Lower leg skin (tissue), 4 donors: Measurements from ENCODE around the gene CX3CR1. TPM values are rescaled to one million over a fixed set of nuclear protein-coding genes. Genes with fewer than 3 reads are reported as not detected.
"Not testable (repeated sequence)": the region's sequence is repeated elsewhere in the genome, so short reads cannot be mapped to it uniquely, and the experiment has no call there.

Experiments used
- DNase-seq, 2 donors: peaks; one replicate each; pipeline ENCODE4 v3.0.0-alpha.2; 2019; ENCODE audit warnings: low spot score in 2 of 2
- H3K4me3 ChIP-seq: fragments of 200-600 bp; sonication (generic); 2 replicates; pipeline ENCODE4 v1.5.1; 2017; ENCODE audit warnings: mild to moderate bottlenecking, low read depth; ENCODE audit not compliant: poor library complexity, severe bottlenecking
- CTCF ChIP-seq, 3 donors: fragments of 450-650 bp; IDR thresholded peaks; one replicate each; pipeline ENCODE4 v1.5.1; 2016; ENCODE audit warnings: antibody characterized with exemption in 3 of 3, mild to moderate bottlenecking in 3 of 3, moderate library complexity in 2 of 3
- POLR2A ChIP-seq, 2 donors: fragments of 450-650 bp; IDR thresholded peaks; one replicate each; pipeline ENCODE4 v1.6.1; 2016 to 2017; ENCODE audit warnings: antibody characterized with exemption in 2 of 2, mild to moderate bottlenecking in 1 of 2, moderate library complexity in 1 of 2
- WGBS, 2 donors: methylation state at CpG; one replicate each; pipeline ENCODE4 v1.1.5; 2018; 5-methylcytosine and 5-hydroxymethylcytosine counted together
- intact Hi-C: fragments of 100-400 bp; cut with DNase I; formaldehyde crosslinking; loops from one replicate; pipeline ENCODE4 v1.15.0; 2023; ENCODE audit warnings: low total_unique reads
- total RNA-seq, 4 donors: library from RNA; depleted of rRNA; stranded (reverse); fragments of >200 nt; gene quantifications; one replicate each; pipeline ENCODE4 v1.1.0, GENCODE V29; 2016

The CX3CR1 gene
- total RNA-seq, 4 donors from 2014 or later: 0.23 to 1.5 (median 0.97) TPM

DNA sequence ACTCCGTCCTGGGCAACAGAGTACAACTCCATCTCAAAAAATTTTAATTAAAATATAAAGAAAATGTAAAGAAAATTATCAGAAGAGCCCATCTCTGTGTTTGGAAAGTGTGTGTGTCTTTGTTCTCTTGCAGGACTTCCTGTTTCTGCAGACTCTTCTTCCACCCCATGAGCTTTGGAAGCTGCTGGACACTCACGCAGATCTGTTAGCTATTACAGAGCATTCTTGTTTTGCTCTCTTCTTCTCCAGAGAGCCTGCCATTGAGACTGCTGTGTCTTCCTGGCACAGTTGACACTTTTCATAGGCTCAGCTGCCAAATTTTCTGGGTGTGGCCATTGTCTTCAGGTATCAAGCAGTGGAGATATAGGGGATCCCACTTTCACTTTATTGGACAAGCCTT lies 43.7 kb upstream of the CX3CR1 start:
- H3K4me3 ChIP-seq: no peak overlapping the region
- intact Hi-C loops: no loop called here
- 54 to 65% methylated on average over 2 of the region's 2 CpGs for WGBS, 2 donors
- TF ChIP-seq POLR2A (IDR thresholded peaks at IDR 0.05): no peak
- no peak for DNase-seq

DNA sequence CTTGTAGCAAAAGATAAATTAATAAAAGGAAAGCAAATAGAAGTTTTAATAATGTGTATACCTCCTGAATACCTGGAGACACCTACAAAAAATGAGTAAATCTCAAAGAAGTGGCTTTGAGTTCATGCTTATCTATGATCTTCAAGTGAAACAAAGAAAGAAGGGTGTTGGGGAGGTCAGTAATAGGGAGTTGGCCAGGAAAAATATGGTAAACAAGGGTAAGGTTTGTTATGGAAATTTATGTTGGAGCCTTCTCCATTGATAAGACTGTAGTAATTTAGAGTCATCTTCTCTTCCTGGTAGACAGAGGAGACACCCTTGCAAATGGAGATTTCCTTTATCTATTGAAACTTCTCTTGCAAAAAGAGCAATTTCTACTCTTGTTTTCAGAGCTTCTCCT lies 43.1 kb upstream of the CX3CR1 start:
- no peak for DNase-seq
- no peak overlapping the region for H3K4me3 ChIP-seq
- intact Hi-C loops: no loop called here
- TF ChIP-seq CTCF (IDR thresholded peaks at IDR 0.05) (no peak), POLR2A (IDR thresholded peaks at IDR 0.05) (no peak)

- WGBS, 2 donors: 57 to 58% methylated on average over 3 of the region's 3 CpGs
These were observed 42.4 kb upstream of the CX3CR1 start for GRCh38 chr3:39322209-39322715.

GRCh38 chr3:39321574-39321983 lies 41.7 kb upstream of the CX3CR1 start:
- H3K4me3 ChIP-seq, intact Hi-C loops, DNase-seq: not testable (repeated sequence)
- WGBS, 2 donors: 74 to 88% methylated on average over 2 of the region's 2 CpGs

More at GRCh38 chr3:39322209-39322715, 42.4 kb upstream of the CX3CR1 start:
- intact Hi-C loops, DNase-seq, H3K4me3 ChIP-seq: not testable (repeated sequence)

DNA sequence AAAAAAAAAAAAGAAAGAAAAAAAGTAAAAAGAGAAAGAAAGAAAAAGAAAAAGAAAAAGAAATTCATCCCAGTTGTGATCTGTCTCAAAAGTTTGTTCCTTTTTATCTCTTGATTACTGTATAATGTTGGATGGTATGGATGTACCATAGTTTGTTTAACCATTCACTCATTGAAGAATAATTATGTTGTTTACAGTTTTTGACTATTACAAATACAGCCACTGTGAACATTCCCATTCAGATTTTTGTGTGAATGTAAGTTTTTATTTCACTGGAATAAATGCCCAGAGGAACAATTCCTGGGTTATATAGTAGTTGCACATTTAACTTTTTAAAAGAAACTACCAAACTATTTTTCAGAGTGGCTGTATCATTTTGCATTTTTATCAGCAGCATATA lies 39.4 kb upstream of the CX3CR1 start:
- no peak for DNase-seq
- TF ChIP-seq CTCF (IDR thresholded peaks at IDR 0.05): no peak
- no peak for TF ChIP-seq POLR2A (IDR thresholded peaks at IDR 0.05)
- intact Hi-C loops: no loop called here
- H3K4me3 ChIP-seq: no peak overlapping the region

DNA sequence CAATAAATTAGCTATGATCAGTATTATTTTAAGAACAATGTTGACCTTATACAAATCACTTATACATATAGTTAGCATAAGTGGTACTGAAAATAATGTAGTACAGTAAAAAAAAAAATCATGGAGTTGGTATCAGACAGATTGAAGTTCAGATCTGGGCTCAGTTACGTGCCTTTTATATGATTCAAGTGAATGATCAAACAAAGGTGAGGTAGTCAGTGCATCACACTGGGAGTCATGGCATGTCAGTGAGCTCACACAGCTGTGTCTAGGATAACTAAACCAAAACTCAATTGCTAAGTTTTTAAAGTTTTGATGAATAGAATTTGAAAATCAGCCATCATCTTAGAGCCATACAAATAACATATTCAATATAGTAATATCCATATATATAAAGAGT lies 38.5 kb upstream of the CX3CR1 start:
- intact Hi-C loops: no loop called here
- H3K4me3 ChIP-seq: no peak overlapping the region
- WGBS, 2 donors: 75 to 84% methylated on average over 1 of the region's 1 CpG

DNA sequence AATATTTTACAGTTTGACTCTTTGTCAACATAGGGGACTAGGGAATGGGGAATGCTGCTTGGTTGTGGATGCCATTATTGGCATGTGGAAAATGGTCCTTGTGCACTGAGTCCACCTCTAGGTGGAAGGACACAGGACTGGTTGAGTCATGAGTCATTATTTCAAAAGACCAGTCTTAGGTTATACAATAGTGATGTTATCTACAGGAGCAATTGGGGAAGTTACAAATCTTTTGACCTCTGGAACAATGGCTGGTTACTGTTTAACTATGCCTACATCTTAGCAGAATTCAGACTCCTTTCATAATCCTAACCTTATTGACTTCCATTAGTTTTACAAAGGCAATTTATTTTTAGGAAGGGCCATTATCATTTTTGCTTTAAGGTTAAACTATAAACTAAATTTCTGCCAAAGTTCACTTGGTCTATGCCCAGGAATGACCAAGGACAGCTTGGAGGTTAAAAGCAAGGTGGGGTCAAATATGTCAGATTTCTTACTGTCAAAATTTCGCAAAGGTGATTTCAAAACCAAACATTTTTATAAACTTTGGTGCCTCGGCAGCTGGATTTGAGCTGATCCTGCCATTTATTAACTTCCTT lies 37.8 kb upstream of the CX3CR1 start:
- 87% methylated on average over 2 of the region's 2 CpGs for WGBS, 2 donors
- DNase-seq: no peak
- intact Hi-C loops: no loop called here
- TF ChIP-seq CTCF (IDR thresholded peaks at IDR 0.05) (no peak), POLR2A (IDR thresholded peaks at IDR 0.05) (no peak)
- no peak overlapping the region for H3K4me3 ChIP-seq

More for the DNA sequence above, 38.5 kb upstream of the CX3CR1 start:
- TF ChIP-seq CTCF (IDR thresholded peaks at IDR 0.05): no peak
- TF ChIP-seq POLR2A (IDR thresholded peaks at IDR 0.05): no peak
- DNase-seq: no peak
